Measurements from ENCODE around the gene GRIN1.

GRCh38 chr9:137146527-137146918, 7.6 kb downstream of the GRIN1 start:
- TF ChIP-seq POLR2A (IDR thresholded peaks at IDR 0.05; ENCODE audit: low read length) (no peak), GATA1 (IDR thresholded peaks at IDR 0.05; ENCODE audit: low read depth, low read length) (no peak)
